Measurements from ENCODE around the gene TGM5.
"Not testable (repeated sequence)": the region's sequence is repeated elsewhere in the genome, so short reads cannot be mapped to it uniquely, and the experiment has no call there.

Gene TGM5

DNA sequence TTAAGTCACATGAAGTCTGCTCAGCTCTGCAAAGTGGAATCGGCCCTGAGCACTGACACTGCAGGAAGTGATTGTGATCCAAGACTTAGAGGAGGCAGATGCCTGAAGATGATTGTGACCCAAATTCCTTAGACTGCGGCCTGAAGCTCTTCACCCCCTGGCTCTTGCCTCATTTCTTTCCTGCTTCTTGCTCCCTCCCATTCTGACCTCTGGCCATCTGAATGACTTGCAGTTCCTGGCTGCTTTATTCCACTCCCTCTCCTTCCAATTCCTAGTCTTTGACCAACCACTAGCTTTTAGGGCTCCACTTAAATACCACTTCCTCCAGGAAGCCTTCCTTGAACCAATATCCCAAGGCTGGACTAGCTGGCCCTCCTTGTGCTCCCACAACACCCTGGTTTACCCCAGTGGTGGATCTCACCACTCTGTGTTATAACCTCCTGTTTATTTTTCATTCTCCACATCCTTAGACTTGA, 36.0 kb downstream of the TGM5 start:
- TF ChIP-seq, protein P1, sequence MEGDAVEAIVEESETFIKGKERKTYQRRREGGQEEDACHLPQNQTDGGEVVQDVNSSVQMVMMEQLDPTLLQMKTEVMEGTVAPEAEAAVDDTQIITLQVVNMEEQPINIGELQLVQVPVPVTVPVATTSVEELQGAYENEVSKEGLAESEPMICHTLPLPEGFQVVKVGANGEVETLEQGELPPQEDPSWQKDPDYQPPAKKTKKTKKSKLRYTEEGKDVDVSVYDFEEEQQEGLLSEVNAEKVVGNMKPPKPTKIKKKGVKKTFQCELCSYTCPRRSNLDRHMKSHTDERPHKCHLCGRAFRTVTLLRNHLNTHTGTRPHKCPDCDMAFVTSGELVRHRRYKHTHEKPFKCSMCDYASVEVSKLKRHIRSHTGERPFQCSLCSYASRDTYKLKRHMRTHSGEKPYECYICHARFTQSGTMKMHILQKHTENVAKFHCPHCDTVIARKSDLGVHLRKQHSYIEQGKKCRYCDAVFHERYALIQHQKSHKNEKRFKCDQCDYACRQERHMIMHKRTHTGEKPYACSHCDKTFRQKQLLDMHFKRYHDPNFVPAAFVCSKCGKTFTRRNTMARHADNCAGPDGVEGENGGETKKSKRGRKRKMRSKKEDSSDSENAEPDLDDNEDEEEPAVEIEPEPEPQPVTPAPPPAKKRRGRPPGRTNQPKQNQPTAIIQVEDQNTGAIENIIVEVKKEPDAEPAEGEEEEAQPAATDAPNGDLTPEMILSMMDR (IDR thresholded peaks at IDR 0.05; ENCODE audit: low read depth, low read length), result no peak
- no peaks in the 10 kb centered on the region for H3K27me3 ChIP-seq (ENCODE audit: insufficient read depth, low read depth, severe bottlenecking)
- no peaks in the 10 kb centered on the region for H3K9me3 ChIP-seq (ENCODE audit: severe bottlenecking)
- DNase-seq, result no peak
- no peaks in the 10 kb centered on the region for H3K36me3 ChIP-seq
- no peak overlapping the region for H3K4me3 ChIP-seq (ENCODE audit: low read depth, low read length)
- no peak overlapping the region for H3K27ac ChIP-seq

DNA sequence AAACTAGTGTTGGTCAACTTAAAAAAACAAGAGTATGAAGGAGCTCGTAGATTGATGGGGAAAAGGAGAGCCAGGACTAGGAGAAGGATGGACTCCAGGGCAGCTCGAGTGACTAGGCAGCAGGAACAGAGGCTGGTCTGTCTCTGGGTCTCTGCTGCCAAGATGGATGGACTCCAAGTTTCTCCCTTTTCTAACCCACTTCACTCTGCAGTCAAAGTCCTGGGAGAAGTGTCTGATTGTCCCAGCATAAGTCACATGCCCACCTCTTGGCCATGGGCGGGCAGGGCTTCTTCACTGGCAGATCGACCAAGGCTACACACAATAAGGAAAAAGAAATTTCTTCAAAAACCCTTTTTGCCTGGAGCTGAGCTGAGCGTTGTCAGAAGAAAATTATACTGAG, 36.8 kb downstream of the TGM5 start:
- Histone ChIP-seq H3K27ac (no peak overlapping the region), H3K36me3 (no peaks in the 10 kb centered on the region), H3K9me3 (ENCODE audit: severe bottlenecking) (no peaks in the 10 kb centered on the region), H3K4me3 (ENCODE audit: low read depth, low read length) (no peak overlapping the region), H3K27me3 (ENCODE audit: insufficient read depth, low read depth, severe bottlenecking) (no peaks in the 10 kb centered on the region)
- TF ChIP-seq, protein P1 (IDR thresholded peaks at IDR 0.05; ENCODE audit: low read depth, low read length), result no peak
- DNase-seq, result no peak

DNA sequence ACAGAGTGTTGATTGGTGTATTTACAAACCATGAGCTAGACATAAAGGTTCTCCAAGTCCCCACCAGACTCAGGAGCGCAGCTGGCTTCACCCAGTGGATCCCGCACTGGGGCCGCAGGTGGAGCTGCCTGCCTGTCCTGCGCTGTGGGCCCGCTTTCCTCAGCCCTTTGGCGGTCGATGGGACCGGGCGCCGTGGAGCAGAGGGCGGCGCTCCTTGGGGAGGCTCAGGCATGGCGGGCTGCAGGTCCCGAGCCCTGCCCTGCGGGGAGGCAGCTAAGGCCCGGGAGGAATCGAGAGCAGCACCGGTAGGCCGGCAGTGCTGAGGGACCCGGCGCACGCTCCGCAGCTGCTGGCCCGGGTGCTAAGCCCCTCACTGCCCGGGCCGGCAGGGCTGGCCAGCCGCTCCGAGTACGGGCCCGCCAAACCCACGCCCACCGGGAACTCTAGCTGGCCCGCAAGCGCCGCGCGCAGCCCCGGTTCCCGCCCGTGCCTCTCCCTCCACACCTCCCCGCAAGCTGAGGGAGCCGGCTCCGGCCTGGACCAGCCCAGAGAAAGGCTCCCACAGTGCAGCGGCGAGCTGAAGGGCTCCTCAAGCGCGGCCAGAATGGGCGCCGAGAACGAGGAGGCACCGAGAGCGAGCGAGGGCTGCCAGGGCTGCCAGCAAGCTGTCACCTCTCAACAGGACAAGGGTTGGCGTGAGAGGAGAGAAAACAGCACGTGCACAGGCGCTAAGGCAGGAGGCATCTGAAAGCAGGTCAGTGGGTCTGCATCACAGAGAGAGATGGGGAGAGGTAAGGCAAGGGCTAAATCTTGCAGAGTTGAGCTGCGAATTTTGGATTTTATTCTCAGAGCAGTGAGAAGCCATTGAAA, 40.1 kb downstream of the TGM5 start:
- Histone ChIP-seq H3K9me3 (ENCODE audit: severe bottlenecking) (no peaks in the 10 kb centered on the region), H3K27ac (no peak overlapping the region), H3K27me3 (ENCODE audit: insufficient read depth, low read depth, severe bottlenecking) (no peaks in the 10 kb centered on the region), H3K4me3 (ENCODE audit: low read depth, low read length) (no peak overlapping the region), H3K36me3 (no peaks in the 10 kb centered on the region)
- no peak for DNase-seq
- TF ChIP-seq, protein P1 (IDR thresholded peaks at IDR 0.05; ENCODE audit: low read depth, low read length), result no peak

DNA sequence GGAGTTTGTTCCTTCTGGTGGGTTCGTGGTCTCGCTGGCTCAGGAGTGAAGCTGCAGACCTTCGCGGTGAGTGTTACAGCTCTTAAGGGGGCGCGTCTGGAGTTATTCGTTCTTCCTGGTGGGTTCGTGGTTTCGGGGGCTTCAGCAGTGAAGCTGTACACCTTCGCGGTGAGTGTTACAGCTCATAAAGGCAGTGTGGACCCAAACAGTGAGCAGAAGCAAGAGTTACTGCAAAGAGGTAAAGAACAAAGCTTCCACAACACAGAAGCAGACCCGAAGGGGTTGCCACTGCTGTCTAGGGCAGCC, 40.8 kb downstream of the TGM5 start:
- not testable (repeated sequence) for DNase-seq; H3K36me3 ChIP-seq; H3K27ac ChIP-seq; H3K27me3 ChIP-seq (ENCODE audit: insufficient read depth, low read depth, severe bottlenecking); H3K9me3 ChIP-seq (ENCODE audit: severe bottlenecking); H3K4me3 ChIP-seq (ENCODE audit: low read depth, low read length)

DNA sequence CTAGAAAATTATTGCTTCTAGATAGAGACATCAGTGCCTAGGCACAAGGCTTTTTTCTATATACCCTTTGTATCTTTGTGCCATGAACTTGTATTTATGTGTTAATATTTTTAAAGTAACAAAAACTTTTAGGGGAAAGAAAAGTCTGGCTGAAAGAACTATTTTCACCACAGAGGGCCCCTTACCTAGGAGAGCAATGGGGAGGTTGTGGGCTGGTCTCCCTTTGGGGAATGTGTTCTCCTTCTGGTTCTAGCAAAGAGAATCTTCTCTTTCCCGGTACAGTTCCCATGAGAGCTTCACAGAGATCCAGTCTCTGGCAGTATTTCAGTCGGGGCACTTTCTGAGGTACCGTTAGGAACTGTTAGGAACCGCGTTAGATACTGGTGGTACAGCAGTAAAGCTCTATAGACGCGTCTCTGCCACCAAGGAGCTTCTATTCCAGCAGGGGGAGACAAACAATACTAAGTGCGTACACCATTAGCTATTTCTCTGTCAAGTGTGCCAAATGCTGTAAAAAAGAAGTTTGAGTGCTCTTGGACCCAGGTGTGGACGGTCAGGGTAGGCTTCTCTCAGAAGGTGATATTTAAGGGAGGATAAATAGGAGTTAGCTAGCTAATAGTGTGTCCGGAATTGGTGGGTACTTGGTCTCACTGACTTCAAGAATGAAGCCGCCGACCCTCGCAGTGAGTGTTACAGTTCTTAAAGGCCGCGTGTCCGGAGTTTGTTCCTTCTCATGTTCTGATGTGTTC, 41.4 kb downstream of the TGM5 start:
- no peak overlapping the region for H3K4me3 ChIP-seq (ENCODE audit: low read depth, low read length)

GRCh38 chr15:43221422-43221821, 45.3 kb downstream of the TGM5 start:
- H3K9me3 ChIP-seq (ENCODE audit: severe bottlenecking), result no peaks in the 10 kb centered on the region
- no peaks in the 10 kb centered on the region for H3K27me3 ChIP-seq (ENCODE audit: insufficient read depth, low read depth, severe bottlenecking)
- no peaks in the 10 kb centered on the region for H3K36me3 ChIP-seq
- TF ChIP-seq, protein P1 (IDR thresholded peaks at IDR 0.05; ENCODE audit: low read depth, low read length), result no peak
- H3K27ac ChIP-seq, result no peak overlapping the region
- H3K4me3 ChIP-seq (ENCODE audit: low read depth, low read length), result no peak overlapping the region
- DNase-seq, result no peak

More for the DNA sequence above, 41.4 kb downstream of the TGM5 start:
- TF ChIP-seq, protein P1 (IDR thresholded peaks at IDR 0.05; ENCODE audit: low read depth, low read length), result peak; percentile 75
- no peaks in the 10 kb centered on the region for H3K36me3 ChIP-seq
- no peaks in the 10 kb centered on the region for H3K9me3 ChIP-seq (ENCODE audit: severe bottlenecking)
- no peaks in the 10 kb centered on the region for H3K27me3 ChIP-seq (ENCODE audit: insufficient read depth, low read depth, severe bottlenecking)
- DNase-seq, result peak; percentile 50
- H3K27ac ChIP-seq, result no peak overlapping the region
